HepG2 (cell line): ENCODE measurements around the gene CHID1. TPM values are rescaled to one million over a fixed set of nuclear protein-coding genes. Genes with fewer than 3 reads are reported as not detected.

Experiments used
- AKNA ChIP-seq: sonication (generic); formaldehyde crosslinking; IDR thresholded peaks from 2 replicates; pipeline ENCODE4 v1.4.0; 2020; ENCODE audit warnings: missing genetic modification reagents, borderline replicate concordance
- CENPX ChIP-seq: sonication (generic); formaldehyde crosslinking; IDR thresholded peaks from 2 replicates; pipeline ENCODE4 v1.9.0; 2021; ENCODE audit warnings: mild to moderate bottlenecking, missing genetic modification reagents, moderate library complexity
- EZH2 ChIP-seq: conservative IDR thresholded peaks from 2 replicates; pipeline ENCODE4 v1.6.1; 2012; ENCODE audit warnings: mild to moderate bottlenecking, low read depth, low read length, moderate library complexity
- KAT8 ChIP-seq: IDR thresholded peaks from 2 replicates; pipeline ENCODE4 v1.6.1; 2016; ENCODE audit warnings: missing genetic modification reagents, missing compliant biosample characterization
- KLF16 ChIP-seq, 2 experiments: sonication (generic) in 1 of 2; formaldehyde crosslinking in 1 of 2; IDR thresholded peaks; 2 replicates each; pipeline versions ENCODE4 v1.6.1 to v1.8.0; 2016 to 2023; ENCODE audit warnings: missing genetic modification reagents in 2 of 2, missing compliant biosample characterization in 1 of 2
- MED13 ChIP-seq: sonication (generic); formaldehyde crosslinking; IDR thresholded peaks from 2 replicates; pipeline ENCODE4 v1.5.0; 2020; ENCODE audit warnings: missing genetic modification reagents
- PAXIP1 ChIP-seq: sonication (generic); formaldehyde crosslinking; conservative IDR thresholded peaks from 2 replicates; pipeline ENCODE4 v1.4.0; 2020; ENCODE audit warnings: mild to moderate bottlenecking, missing genetic modification reagents, moderate library complexity
- SKIL ChIP-seq: sonication (generic); formaldehyde crosslinking; IDR thresholded peaks from 2 replicates; pipeline ENCODE4 v1.8.0; 2022; ENCODE audit warnings: missing genetic modification reagents, mild to moderate bottlenecking, moderate library complexity, borderline replicate concordance
- THRA ChIP-seq: sonication (generic); formaldehyde crosslinking; IDR thresholded peaks from 2 replicates; pipeline ENCODE4 v1.4.0; 2020; ENCODE audit warnings: missing genetic modification reagents, borderline replicate concordance
- ZFP41 ChIP-seq: sonication (generic); formaldehyde crosslinking; IDR thresholded peaks from 2 replicates; pipeline ENCODE4 v1.4.0; 2020; ENCODE audit warnings: mild to moderate bottlenecking, missing genetic modification reagents, borderline replicate concordance
- ZNF30 ChIP-seq: sonication (generic); formaldehyde crosslinking; IDR thresholded peaks from 2 replicates; pipeline ENCODE4 v1.5.0; 2020; ENCODE audit warnings: mild to moderate bottlenecking, missing genetic modification reagents
- ZNF331 ChIP-seq: sonication (generic); formaldehyde crosslinking; IDR thresholded peaks from 2 replicates; pipeline ENCODE4 v1.4.0; 2020; ENCODE audit warnings: missing genetic modification reagents
- ZNF746 ChIP-seq: sonication (generic); formaldehyde crosslinking; IDR thresholded peaks from 2 replicates; pipeline ENCODE4 v1.8.0; 2022; ENCODE audit warnings: mild to moderate bottlenecking, missing genetic modification reagents
- ZNF772 ChIP-seq: sonication (generic); formaldehyde crosslinking; IDR thresholded peaks from 2 replicates; pipeline ENCODE4 v1.5.0; 2020; ENCODE audit warnings: mild to moderate bottlenecking, missing genetic modification reagents
- ZSCAN22 ChIP-seq: sonication (generic); formaldehyde crosslinking; IDR thresholded peaks from 2 replicates; pipeline ENCODE4 v1.4.0; 2020; ENCODE audit warnings: mild to moderate bottlenecking, missing genetic modification reagents
- polyA plus RNA-seq, 8 experiments: library from polyadenylated mRNA; depleted of rRNA in 3 of 8; stranded (reverse) in 7 of 8; unstranded in 1 of 8; fragments of >200 nt; fragmentation: Illumina TruSeq in 4 of 8; extraction: Trizol in 4 of 8; gene quantifications; 2 replicates each; pipeline versions ENCODE4 v1.2.1 to v1.2.3, GENCODE V29; 2011 to 2016; ENCODE audit warnings: low read depth in 4 of 8, missing spikeins in 1 of 8, mixed read lengths in 1 of 8; ENCODE audit not compliant: insufficient read depth in 1 of 8
- total RNA-seq, 5 experiments: library from RNA; depleted of rRNA; stranded (reverse); fragments of >200 nt; fragmentation: Illumina TruSeq; extraction: Trizol; gene quantifications; 2 replicates each; pipeline ENCODE4 v1.2.3, GENCODE V29; 2016; ENCODE audit warnings: low read depth in 1 of 5

CHID1 gene
- total and polyA plus RNA-seq, 2 of the 13 experiments (the other 11 are each of a cell fraction or from before 2014, with no cell fraction given): 65.1 to 93.6 TPM

- peak; percentile 41; the same call in 1 of the 2 replicates for TF ChIP-seq KAT8 (CRISPR knock-in tag)
- peak; percentile 43; the same call in 1 of the 2 replicates for TF ChIP-seq ZNF30
- peak; percentile 71 for TF ChIP-seq PAXIP1
- no peak for TF ChIP-seq EZH2
- peak; percentile 57; the same call in 1 of the 2 replicates for TF ChIP-seq THRA (CRISPR knock-in tag)
- peak; percentile 69; the same call in 1 of the 2 replicates for TF ChIP-seq ZFP41 (CRISPR knock-in tag)
- TF ChIP-seq ZNF772 (CRISPR knock-in tag): peak; percentile 57; the same call in 1 of the 2 replicates
- no peak for TF ChIP-seq AKNA (CRISPR knock-in tag)
- peak; percentile 54; the same call in 1 of the 2 replicates for TF ChIP-seq SKIL (CRISPR knock-in tag)
- TF ChIP-seq ZSCAN22: 0 out of 2 replicates have a peak, but pooled peaks have one; percentile 28
- peak; percentile 98 for TF ChIP-seq ZNF746 (CRISPR knock-in tag)
- TF ChIP-seq KLF16 (CRISPR knock-in tag; IDR thresholded peaks at IDR 0.05): peak in 1 of 2 experiments; percentile 72; a peak in 1 of 4 replicates
- TF ChIP-seq ZNF331 (CRISPR knock-in tag): peak; percentile 25; the same call in 1 of the 2 replicates
- TF ChIP-seq CENPX (CRISPR knock-in tag): no peak
- TF ChIP-seq MED13 (CRISPR knock-in tag): 0 out of 2 replicates have a peak, but pooled peaks have one; percentile 59
Observed at GRCh38 chr11:827146-827896, 83.3 kb downstream of the CHID1 start (continued).
